NCI-H446 treated with DMSO at 0.1 percent for 48 hours (cell line): Measurements from ENCODE around the gene CCDC88C.
"Not testable (repeated sequence)": the region's sequence is repeated elsewhere in the genome, so short reads cannot be mapped to it uniquely, and the experiment has no call there.

Experiments
- DNase-seq: peaks from one replicate; lab custom pipeline; 2025; lab: John Stamatoyannopoulos, UW

CCDC88C gene

GRCh38 chr14:91243074-91243471 is 174.5 kb downstream of the CCDC88C start:
- DNase-seq, result no peak

DNA sequence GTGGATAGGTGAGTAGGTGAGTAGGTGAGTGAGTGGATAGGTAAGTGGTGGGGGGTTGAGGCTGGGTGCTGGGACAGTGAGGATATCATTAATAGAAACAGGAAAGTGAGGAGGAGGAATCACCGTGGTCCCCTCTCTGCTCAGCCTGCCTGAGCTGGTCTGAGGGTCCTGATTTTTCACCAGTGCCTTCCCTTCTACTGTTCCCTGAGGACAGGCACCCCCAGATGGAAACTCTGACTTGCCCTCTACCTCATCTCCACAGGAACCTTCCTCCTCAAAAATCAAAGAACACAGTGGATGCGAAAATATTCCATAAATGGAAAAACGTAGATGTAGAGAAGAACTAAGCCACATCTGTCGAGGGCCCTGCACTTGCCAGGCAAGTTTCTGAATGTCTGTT is 175.0 kb downstream of the CCDC88C start:
- no peak for DNase-seq

GRCh38 chr14:91241863-91242262 is 175.8 kb downstream of the CCDC88C start:
- no peak for DNase-seq

DNA sequence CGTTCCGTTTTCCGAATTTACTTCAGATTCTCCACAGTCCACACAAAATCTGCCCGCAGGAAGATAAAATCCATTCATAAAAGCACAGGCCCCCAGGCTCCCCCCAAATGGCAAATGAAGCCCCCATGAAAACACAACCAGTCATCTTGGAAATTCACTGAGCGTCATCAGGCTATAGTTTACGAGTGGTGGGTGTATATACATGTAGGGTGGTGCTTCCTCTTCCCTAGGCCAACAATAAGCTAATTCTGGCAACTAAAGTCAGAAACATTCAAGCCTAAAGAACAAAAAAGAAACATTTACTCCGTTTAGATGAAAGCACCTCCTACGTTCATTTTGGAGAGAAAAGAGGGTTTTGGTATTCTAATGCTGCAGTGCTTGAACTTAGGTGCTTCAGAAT is 179.0 kb downstream of the CCDC88C start:
- no peak for DNase-seq

GRCh38 chr14:91238085-91238484 is 179.5 kb downstream of the CCDC88C start:
- no peak for DNase-seq

DNA sequence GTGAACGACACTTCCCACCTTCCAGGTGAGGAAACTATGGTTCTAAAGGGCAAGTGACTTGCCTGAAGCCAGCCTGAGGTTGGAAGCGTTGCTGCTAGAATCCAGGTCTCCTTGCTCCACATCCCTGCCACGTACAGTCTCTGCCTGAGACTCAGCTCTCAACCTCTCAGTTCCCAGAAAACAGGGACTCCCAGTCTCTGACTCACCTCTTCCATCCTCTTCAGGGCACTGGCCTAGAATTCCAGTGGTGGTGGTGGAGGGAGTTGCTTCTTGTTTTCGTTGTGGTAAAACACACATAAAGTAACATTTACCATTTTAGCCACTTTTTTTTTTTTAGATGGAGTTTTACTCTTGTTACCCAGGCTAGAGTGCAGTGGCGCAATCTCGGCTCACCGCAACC is 180.4 kb downstream of the CCDC88C start:
- no peak for DNase-seq

DNA sequence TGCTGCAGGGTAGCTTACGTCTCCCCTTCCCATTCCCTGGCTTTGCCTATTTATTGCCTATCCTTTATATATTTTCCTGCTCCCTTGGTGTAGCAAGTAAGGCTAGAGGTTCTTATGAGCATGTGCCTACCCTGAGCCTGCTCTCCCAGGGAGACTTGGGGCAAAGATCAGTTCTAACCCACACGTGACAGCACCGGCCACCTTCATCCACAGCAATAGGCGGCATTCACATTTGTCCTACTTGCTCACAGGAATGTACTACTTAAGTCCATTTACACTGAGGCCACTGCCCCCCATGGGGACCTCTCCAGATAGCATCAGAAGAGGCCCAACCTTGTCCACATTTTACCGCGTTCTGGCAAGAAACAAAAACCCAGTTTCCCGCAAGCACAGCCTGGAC is 181.8 kb downstream of the CCDC88C start:
- no peak for DNase-seq

- no peak for DNase-seq
Measured at GRCh38 chr14:91234791-91235114, 182.9 kb downstream of the CCDC88C start.

DNA sequence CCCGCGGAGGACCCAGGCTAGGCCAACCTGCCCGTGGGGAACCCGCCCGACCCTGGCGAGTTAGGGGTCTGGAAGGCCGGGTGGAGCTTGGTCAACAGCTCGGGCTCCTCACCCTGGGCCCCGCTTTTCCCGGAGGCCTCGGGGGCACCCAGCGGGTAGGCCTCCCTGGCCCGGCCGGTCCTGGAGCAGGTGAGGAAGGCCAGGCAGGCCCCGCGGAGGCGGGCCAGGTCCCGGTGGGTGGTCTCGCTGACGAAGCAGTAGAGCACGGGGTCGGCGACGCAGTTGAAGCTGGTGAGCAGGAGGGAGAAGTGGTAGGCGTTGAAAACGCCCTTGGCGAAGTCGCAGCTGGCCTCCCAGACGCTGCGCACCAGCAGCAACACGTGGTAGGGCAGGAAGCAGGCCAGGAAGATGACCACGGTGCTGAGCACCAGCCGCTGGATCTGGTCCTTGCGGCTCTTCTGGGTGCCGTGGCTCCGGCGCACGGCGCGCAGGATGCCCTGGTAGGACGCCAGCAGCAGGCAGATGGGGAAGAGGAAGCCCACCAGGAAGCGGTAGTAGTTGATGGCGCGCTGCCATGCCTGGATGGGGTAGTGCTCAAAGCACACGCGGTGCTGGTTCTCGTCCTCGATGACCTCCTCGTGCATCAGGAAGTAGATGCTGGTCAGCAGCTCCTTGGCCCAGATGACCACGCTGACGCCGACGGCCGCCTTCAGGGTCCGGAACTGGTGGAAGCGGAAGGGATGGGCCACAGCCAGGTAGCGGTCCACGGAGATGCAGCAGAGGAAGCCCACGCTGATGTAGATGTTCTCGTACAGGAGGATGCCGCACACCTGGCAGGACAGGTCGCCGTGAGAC is 183.5 kb downstream of the CCDC88C start:
- no peak for DNase-seq

GRCh38 chr14:91232603-91233002 is 185.0 kb downstream of the CCDC88C start:
- no peak for DNase-seq

GRCh38 chr14:91232052-91232451 is 185.6 kb downstream of the CCDC88C start:
- DNase-seq, result no peak

- DNase-seq, result peak; percentile 87
Measured at GRCh38 chr14:91231446-91231845, 186.2 kb downstream of the CCDC88C start.

DNA sequence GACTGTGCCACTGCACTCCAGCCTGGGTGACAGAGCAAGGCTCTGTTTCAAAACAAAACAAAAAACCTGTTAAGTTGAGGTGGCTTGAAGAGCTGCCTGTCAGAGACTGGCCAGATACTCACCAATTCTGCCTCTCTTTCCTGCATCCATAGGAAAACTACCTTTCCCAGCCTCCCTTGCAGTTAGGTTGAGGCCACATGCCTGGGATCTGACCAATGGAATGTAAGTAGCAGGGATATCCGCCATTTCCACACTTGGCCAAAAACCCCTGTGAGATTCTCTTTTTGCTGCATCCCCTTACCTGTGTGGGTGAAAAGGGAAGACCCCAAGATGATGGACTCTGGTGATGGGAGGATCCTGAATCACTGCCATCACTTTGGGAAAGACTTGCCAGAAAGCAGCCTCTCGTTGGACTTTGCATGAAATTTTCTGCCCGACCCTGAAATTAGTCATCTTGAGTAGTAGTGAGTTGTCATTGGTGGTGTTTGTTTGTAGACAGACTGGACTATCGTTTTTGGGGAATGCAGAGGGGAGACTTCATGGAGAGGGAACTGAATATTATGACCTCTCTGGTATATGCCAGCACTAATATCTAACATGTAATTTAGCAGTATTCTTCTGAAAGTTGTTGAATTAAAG is 187.1 kb downstream of the CCDC88C start:
- DNase-seq, result peak; percentile 72

GRCh38 chr14:91229743-91230200 is 187.8 kb downstream of the CCDC88C start:
- no peak for DNase-seq

- no peak for DNase-seq
Measured at GRCh38 chr14:91229005-91229382, 188.6 kb downstream of the CCDC88C start.

- no peak for DNase-seq
Measured at GRCh38 chr14:91228112-91229004, 189.3 kb downstream of the CCDC88C start.

DNA sequence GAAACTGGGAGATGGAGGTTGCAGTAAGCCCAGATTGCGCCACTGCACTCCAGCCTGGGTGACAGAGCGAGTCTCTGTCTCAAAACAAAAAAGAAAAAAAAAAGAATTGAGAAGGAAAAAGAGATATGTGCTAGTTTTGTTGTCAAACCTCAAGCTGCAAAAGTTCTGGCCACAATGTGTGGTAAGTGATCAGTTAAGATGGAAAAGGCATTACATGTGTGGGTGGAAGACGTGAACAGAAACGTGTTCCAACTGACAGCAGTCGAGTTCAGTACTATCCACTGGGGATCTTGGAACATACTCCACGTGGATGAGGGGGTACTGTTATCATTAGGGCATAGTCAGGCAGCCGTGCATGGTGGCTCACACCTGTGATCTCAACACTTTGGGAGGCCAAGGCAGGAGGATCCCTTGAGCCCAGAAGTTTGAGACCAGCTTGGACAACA is 190.4 kb downstream of the CCDC88C start:
- no peak for DNase-seq

- DNase-seq, result not testable (repeated sequence)
Measured at GRCh38 chr14:91226360-91226759, 191.3 kb downstream of the CCDC88C start.

DNA sequence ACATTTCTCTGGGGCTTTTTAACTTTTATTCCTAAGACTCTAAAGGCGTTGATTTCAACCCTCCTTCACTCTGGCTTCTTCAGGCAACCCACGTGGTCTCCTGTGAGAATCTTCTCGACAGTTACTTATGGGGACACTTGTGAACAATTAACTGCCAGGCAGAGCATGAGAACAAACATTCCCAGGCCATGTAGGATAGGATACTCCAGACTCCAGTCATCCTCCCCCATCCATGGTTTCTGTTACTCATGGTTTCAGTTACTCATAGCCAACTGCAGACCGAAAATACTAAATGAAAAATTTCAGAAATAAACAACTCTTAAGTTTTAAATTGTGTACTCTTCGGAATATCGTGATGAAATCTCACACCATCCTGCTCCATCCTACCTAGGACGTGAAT is 192.6 kb downstream of the CCDC88C start:
- DNase-seq, result no peak

GRCh38 chr14:91223028-91223783 is 194.4 kb downstream of the CCDC88C start:
- peak; percentile 96 for DNase-seq
